ENCODE measurements around the gene TEAD2.
"Not testable (repeated sequence)": the region's sequence is repeated elsewhere in the genome, so short reads cannot be mapped to it uniquely, and the experiment has no call there.

TEAD2 gene

DNA sequence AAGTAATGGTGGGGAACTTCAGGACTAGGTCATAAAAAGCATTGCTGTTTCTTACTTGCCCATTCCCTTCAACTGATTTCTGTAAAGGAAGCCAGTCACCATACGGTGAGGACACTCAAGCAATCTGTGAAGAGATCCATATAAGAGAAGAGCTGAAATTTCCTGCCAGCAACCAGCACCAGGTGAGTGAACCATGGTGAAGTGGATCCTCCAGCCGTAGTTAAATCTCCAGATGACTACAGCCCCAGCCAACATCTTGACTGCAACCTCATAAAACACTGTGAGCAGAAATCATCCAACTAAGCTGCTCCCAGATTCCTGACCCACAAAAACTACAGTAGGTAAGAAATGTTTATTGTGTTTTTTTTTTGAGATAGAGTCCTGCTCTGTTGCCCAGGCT lies 33.5 kb downstream of the TEAD2 start:
- DNase-seq, result no peak

DNA sequence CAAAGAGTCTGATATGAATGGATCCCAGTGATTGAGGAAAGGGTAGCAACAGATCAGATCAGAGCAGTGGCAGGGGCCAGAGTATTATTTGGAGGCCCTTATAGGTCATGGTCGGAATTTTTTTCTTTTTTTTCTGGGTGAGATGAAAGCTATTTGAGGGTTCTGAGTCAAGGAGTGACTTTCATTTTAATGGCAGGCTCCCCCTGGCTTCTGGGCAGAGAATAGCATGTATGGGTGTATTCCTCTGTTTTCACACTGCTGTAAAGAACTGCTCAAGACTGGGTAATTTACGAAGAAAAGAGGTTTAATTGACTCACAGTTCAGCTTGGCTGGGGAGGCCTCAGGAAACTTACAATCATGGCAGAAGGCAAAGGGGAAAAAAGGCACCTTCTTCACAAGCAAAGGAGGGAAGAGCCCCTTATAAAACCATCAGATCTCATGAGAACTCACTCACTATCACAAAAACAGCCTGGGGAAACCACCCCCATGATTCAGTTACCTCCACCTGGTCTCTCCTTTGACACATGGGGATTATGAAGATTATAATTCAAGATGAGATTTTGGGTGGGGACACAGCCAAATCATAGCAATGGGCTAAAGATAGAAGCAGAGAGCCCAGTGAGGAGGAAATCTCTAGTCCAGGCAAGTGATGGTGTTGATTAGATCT lies 34.2 kb downstream of the TEAD2 start:
- DNase-seq, result peak in 3 of 6 experiments; percentile 18 to 38 (median 38)

DNA sequence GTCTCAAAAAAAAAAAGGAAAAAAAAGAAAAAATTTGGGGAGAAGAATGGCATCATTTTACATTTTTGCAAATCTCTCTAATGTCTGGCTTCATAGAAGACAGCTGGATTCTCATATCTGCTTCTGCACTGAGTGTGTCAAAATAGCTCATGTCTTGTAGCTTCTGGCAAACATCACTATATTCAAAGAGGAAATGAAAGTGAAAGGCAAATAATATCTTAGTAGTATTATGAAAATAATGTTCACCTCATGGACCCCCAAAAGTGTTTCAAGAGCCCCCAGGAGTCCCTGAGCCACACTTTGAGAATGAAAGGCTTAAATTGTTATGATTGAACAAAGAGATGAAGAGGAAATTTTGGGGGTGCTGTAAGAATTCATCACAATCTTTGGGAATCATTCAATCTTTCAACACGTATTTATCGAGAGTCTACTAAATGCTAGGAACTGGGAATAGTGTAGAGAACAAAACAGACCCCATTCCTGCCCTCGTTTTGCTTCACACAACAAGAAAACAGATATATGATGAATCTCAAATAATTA lies 36.0 kb downstream of the TEAD2 start:
- no peak for DNase-seq

DNA sequence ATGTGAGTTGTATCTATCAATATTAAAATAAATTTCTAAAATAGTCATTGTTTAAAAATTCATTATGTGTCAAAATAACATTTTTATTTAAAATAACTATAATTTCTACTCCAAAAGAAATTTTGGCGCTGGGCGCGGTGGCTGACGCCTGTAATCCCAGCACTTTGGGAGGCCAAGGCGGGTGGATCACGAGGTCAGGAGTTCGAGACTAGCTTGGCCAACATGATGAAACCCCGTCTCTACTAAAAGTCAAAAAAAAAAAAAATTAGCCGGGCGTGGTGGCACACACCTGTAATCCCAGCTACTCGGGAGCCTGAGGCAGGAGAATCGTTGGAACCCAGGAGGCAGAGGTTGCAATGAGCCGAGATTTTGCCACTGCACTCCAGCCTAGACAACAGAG lies 36.5 kb downstream of the TEAD2 start:
- DNase-seq, result not testable (repeated sequence)

DNA sequence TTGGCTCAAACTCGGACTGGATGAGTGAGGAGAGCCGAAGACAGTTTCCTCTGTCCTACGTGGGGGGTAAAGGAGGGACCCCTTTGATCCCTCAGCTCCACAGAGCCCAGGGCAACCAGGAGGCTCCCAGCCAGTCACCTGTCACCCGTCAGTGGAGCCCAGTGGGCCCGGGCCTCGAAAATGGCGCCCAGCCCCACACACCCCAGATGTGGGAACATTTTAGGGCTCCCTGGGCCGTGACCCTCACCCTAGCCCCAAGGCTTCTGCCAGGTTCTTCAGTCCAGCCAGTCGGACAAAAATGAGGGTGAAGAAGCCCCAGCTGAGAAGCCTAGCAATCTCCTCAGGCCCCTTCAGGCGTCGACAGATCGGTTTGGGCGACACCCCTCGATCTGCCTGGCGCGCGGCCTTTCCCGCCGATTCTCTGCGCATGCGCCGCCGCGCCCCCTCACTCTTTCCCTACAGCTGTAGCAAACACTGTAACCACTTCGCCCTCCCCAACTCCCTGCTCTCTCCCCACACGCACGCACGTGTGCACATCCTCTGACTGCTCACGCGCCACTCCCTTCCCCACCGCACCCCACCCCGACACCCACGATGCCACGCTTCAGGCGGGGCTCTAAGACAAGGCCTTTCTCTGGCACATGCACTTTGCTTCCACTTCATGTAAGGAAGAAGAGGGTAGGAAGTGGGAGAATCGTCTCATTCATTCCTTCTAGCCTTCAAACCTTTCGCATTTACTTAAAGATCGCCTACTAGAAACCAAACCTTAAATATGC lies 37.2 kb downstream of the TEAD2 start, which contains the start of gene SLC6A16:
Gene SLC6A16 (minus strand): TSS at position 391 of the 776 bp plus-strand sequence. CDS start 13,844 bp downstream, outside the sequence.
- no peak for DNase-seq

DNA sequence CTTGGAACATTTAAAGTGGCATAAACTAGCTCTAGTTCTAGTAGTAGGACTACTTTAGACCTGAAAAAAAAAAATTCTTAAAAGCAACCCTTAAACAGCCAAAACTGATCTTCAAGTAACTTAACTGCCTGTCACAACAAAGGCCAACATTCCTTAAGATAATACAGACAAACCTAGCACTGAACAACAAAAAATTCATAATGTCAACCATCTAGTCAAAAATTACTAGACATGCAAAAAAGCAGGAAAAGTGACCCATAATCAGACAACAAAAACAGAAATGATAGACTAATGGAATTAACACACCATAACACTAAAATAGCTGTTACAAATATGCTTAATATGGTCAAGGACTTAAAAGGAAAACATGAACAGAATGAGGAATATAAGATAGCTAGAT lies 43.9 kb downstream of the TEAD2 start:
- no peak for DNase-seq

DNA sequence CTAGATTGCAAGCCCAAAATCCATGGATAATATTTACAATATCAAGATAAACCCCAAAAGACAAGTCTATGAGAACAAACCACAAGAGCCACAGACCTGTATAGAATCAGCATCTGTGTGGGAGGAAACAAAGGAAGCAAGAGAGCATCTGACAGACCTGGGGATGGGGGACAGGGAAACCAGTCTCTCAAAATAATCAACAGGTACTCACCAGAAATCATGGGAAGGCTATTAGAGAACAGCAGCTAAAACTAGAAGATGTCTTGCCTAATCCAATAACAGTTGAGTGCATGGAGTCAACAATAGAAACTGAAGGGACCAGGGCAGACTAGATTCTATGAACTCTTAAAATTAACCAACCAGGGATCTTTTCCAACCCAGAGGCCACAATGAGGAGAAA lies 45.9 kb downstream of the TEAD2 start:
- no peak for DNase-seq

DNA sequence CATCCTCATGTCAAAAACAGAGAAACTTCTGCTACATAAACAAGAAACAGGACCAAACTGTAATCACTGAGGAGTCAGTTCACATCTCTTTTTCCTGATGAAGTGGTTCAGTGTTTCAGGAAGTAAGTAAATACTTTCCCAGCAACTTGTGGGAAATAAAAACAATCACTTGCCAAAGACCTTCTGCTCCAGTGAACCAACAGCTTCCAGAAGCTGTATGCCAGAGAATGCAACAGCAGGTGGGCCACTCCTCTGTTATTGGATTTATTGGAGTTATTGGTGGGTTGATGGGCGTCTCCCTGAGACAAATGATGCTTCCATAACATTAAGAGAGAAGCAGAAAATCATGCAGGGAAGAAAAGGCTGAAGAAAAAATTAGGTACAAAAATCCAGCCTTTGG lies 47.1 kb downstream of the TEAD2 start:
- DNase-seq, result no peak

DNA sequence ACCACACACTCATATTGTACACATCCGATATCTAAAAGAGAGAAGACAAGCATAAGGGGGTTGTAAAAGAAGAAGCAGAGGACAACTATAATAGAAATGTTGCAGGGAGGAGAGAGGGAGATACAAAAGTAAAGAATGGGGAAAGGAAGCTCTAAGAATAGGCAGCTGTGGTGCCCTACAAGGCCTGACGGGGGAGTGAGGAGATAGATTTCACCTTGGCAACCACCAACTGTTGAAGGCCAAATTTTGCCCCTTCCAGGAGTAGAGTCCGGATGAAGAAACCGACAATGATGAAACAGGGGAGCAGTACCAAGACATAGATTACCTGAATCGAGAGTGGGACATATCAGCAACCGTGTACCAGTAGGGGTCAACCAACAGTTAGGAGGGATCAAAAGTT lies 53.1 kb downstream of the TEAD2 start:
- DNase-seq, result no peak

DNA sequence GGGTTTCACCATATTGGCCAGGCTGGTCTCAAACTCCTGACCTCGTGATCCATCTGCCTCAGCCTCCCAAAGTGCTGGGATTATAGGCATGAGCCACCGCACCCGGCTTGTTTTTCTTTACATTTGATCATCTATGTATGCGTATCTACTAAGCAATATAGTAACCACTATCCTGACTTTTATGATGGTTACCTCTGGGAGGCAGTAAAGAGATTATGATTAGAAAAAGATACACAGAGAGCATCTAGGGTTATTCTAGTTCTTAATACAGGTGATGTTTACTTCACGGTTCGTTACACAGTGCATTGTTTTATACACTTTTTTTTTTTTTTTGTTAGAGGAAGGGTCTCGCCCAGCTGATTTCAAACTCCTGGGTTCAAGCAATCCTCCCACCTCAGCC lies 55.5 kb downstream of the TEAD2 start:
- DNase-seq, result peak in 1 of 6 experiments; percentile 2

DNA sequence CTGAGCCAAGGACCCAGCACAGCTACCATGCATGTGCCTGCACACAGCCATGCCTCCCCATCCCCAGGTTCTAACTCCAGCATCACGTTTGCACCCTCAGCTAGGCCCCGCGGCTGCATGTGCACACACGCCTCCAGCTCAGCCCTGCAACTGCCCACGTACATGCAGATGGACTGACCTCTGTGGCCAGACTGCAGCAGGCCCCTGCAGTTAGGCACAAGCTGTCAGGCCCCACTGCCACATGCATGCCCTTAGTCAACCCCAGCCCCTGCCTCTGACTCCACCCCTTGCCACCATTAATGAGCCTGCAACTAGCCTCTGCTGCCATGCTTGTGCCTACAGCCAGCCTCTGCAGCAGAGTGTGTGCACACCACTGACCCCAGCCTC lies 60.4 kb downstream of the TEAD2 start:
- DNase-seq, result no peak

DNA sequence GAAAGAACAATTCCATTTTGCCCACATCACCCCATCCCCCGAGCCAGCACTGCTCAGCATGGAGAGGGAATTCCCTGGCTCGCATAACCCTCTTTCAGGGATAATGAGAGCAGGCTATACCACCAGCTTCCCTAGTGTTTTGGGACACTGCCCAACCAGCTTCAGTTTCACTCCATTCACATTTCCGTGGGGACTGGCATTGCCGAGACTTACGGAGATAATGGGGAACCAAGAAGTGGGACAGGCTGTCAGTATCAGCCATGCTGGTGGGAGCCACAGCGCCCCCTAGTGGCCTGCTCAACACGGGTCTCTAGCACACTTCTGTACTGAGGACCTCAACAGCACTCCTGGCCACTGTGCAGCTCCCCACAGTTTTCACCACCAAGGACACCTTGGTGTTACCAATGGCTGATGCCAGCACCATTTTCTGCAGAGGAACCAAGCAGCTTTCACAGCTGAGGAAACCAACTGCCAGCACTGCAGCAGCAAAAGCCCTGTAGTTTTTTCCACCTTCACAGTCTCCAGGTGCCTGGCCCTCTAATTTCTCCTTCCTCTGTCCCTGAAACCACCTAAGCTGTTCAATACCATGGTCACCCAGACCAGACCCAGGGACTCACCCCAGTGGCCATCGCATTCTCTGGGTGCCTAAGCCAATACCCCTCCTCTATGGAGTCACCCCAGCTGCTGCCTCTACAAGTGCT lies 60.9 kb downstream of the TEAD2 start:
- DNase-seq, result peak in 5 of 6 experiments; percentile 52 to 69 (median 65)

DNA sequence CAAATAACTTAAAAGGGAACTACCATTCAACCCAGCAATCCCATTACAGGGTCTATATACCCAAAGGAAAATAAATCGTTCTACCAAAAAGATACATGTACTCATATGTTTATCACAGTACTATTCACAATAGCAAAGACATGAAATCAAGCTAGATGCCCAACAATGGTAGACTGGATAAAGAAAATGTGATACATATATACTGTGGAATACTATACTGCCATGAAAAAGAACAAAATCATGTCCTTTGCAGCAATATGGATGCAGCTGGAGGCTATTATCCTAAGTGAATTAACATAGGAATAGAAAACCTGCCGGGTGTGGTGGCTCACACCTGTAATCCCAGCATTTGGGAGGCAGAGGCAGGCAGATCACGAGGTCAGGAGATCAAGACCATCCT lies 63.6 kb downstream of the TEAD2 start:
- not testable (repeated sequence) for DNase-seq

DNA sequence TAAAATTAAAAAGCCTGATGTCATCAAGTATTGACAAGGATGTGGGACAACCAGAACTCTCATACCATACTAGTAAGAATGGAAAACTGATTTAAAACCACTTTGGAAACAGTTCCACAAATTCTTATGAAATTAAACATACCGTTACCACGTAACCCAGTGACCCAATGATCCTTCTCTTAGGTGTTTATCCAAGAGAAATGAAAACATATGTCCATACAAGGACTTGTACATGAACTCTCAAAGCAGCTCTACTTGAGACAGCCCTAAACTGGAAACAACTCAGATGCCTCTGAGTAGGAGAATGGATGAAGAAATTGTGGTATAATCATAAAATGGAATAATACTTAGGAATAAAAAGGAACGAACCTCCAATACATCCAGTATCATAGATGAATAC lies 64.8 kb downstream of the TEAD2 start:
- no peak for DNase-seq

DNA sequence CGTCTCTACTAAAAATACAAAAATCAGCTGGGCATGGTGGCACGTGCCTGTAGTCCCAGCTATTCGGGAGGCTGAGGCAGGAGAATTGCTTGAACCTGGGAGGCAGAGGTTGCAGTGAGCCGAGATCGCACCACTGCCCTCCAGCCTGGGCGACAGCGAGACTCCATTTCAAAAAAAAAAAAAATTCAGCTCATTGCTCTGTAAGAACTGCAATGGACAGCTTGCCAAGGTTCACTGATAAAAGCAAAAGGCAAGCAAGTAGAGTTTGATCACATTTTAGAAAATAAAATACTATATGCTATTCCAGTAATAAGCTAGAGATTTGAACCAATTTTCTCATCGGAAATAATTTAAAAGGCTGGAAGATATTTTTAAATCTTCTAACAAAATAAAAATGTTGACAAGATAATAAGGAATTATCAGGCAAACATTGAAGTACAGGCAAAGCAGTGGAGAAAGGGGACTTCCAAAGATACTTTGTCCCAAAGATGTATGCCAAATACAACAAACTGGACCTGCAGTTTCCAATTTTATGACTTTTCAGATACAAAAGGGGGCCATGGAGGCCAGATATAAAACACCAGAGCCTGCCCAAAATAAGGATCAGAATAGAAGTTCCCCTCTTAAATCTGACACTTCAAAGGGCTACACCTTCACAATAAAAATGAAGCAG lies 66.9 kb downstream of the TEAD2 start:
- DNase-seq, result no peak

DNA sequence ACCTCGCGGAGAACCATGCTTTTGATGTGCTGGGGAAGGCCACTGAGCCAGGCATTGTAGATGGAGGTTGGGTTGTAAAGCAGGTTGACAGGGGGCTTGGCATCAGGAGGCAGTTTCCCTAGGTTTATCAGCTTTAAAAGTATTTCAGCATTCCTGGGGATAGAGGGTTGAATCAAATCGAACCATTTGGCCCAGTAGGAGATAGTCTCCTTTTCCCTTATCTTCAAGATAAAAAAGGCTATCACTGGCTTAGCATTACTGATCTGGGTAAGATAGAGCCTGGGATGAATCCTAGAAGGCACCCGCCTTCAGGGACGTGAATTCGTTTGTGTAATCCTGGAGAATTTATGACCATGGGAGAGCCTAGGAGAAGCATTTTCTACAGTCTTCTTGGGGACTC lies 67.8 kb downstream of the TEAD2 start:
- no peak for DNase-seq
